Ishikawa (cell line): ENCODE measurements around the gene CLEC4M.

Experiments
- CREB1 ChIP-seq: IDR thresholded peaks from 2 replicates; pipeline ENCODE4 v1.6.1; 2012; ENCODE audit warnings: low read depth
- EGR1 ChIP-seq: IDR thresholded peaks from 2 replicates; pipeline ENCODE4 v1.6.1; 2012
- EP300 ChIP-seq: IDR thresholded peaks from 2 replicates; pipeline ENCODE4 v1.6.1; 2012; ENCODE audit warnings: borderline replicate concordance
- FOXM1 ChIP-seq: IDR thresholded peaks from 2 replicates; pipeline ENCODE4 v1.6.1; 2012; ENCODE audit warnings: low read depth, borderline replicate concordance
- NFIC ChIP-seq: IDR thresholded peaks from 2 replicates; pipeline ENCODE4 v1.6.1; 2012
- RAD21 ChIP-seq: IDR thresholded peaks from 2 replicates; pipeline ENCODE4 v1.6.1; 2012; ENCODE audit warnings: low read depth
- TAF1 ChIP-seq: IDR thresholded peaks from 2 replicates; pipeline ENCODE4 v1.6.1; 2012; ENCODE audit warnings: low read depth, mild to moderate bottlenecking
- TF ChIP-seq, protein P1 (sequence below): IDR thresholded peaks from 2 replicates; pipeline ENCODE4 v1.6.1; 2012

DNA sequence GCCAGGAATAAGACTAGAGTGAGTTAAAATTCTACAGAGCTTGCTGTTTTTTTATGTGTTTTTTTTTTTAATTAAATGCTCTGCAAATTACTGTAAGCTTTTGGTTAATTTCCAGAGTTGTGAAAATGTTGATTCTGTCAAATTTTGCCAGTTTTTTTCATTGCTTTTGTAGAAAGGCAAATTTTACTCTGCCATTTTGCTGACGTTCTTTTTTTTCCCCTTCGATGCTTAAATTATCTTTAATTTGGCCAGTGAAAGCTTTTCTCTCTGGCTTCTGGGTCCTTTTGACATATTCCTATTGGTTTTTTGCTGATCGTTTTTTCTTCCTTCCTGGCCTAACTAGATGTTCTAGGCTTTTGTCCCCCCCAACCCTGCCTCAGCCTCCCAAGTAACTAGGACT lies 43.2 kb downstream of the CLEC4M start:
- no peak for TF ChIP-seq NFIC
- no peak for TF ChIP-seq EP300
- no peak for TF ChIP-seq RAD21
- TF ChIP-seq CREB1 = no peak
- no peak for TF ChIP-seq EGR1
- no peak for TF ChIP-seq FOXM1
- TF ChIP-seq, protein P1, sequence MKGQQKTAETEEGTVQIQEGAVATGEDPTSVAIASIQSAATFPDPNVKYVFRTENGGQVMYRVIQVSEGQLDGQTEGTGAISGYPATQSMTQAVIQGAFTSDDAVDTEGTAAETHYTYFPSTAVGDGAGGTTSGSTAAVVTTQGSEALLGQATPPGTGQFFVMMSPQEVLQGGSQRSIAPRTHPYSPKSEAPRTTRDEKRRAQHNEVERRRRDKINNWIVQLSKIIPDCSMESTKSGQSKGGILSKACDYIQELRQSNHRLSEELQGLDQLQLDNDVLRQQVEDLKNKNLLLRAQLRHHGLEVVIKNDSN = no peak
- no peak for TF ChIP-seq TAF1
